Suprapubic skin (tissue), 4 donors: ENCODE results near the gene SERPINI2.

ENCODE experiments used
- EP300 ChIP-seq: sonication (generic); formaldehyde crosslinking; IDR thresholded peaks from one replicate; pipeline ENCODE4 v1.6.1; 2017; ENCODE audit warnings: antibody characterized with exemption
- POLR2A ChIP-seq, 2 donors: fragments of 450-650 bp; IDR thresholded peaks; one replicate each; pipeline ENCODE4 v1.6.1; 2017; ENCODE audit warnings: antibody characterized with exemption in 2 of 2, mild to moderate bottlenecking in 2 of 2, moderate library complexity in 2 of 2
- POLR2AphosphoS5 ChIP-seq, 3 donors: sonication (generic); formaldehyde crosslinking; IDR thresholded peaks; one replicate each; pipeline ENCODE4 v1.6.1; 2017; ENCODE audit warnings: antibody characterized with exemption in 3 of 3
- TF ChIP-seq, protein P1 (sequence below), 2 donors: fragments of 200-600 bp in 1 of 2; fragments of 450-650 bp in 1 of 2; sonication (generic) in 1 of 2; IDR thresholded peaks; one replicate each; pipeline ENCODE4 v1.5.1; 2016 to 2019; ENCODE audit warnings: antibody characterized with exemption in 2 of 2, mild to moderate bottlenecking in 1 of 2, moderate library complexity in 1 of 2

DNA sequence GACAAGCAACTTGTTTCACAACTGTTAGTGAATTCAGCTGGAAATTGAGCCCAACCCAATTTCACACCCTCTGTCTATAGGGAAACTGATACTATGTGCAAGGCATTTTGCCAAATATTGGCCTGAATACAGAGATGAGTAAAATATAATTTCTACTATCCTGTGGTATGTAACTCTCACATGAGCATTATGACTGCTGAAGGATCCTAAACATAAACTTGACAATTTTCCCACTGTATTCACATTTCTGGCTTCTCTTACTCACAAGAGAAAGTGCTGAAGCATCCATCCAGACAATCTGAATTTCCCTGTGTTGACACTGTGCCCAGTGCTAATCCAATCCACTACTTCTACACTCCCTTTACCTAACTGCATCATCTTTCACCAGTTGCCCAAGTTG lies 28.4 kb downstream of the SERPINI2 start:
- TF ChIP-seq, protein P1, sequence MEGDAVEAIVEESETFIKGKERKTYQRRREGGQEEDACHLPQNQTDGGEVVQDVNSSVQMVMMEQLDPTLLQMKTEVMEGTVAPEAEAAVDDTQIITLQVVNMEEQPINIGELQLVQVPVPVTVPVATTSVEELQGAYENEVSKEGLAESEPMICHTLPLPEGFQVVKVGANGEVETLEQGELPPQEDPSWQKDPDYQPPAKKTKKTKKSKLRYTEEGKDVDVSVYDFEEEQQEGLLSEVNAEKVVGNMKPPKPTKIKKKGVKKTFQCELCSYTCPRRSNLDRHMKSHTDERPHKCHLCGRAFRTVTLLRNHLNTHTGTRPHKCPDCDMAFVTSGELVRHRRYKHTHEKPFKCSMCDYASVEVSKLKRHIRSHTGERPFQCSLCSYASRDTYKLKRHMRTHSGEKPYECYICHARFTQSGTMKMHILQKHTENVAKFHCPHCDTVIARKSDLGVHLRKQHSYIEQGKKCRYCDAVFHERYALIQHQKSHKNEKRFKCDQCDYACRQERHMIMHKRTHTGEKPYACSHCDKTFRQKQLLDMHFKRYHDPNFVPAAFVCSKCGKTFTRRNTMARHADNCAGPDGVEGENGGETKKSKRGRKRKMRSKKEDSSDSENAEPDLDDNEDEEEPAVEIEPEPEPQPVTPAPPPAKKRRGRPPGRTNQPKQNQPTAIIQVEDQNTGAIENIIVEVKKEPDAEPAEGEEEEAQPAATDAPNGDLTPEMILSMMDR (IDR thresholded peaks at IDR 0.05) = no peak
- no peak for TF ChIP-seq POLR2AphosphoS5 (IDR thresholded peaks at IDR 0.05)
- no peak for TF ChIP-seq POLR2A (IDR thresholded peaks at IDR 0.05)
- TF ChIP-seq EP300 = no peak
